Testis (tissue), 2 donors: ENCODE measurements around the gene TRIM74.
"Not testable (repeated sequence)": the region's sequence is repeated elsewhere in the genome, so short reads cannot be mapped to it uniquely, and the experiment has no call there.

Source experiments
- CTCF ChIP-seq, 3 experiments: fragments of 450-650 bp in 2 of 3; fragments of 200-600 bp in 1 of 3; sonication (generic) in 1 of 3; IDR thresholded peaks; one replicate each; pipeline ENCODE4 v1.5.1; 2016 to 2019; ENCODE audit warnings: antibody characterized with exemption in 3 of 3, mild to moderate bottlenecking in 2 of 3, moderate library complexity in 1 of 3
- POLR2A ChIP-seq: fragments of 450-650 bp; IDR thresholded peaks from one replicate; pipeline ENCODE4 v1.6.1; 2017; ENCODE audit warnings: antibody characterized with exemption, mild to moderate bottlenecking, moderate library complexity

- TF ChIP-seq CTCF (IDR thresholded peaks at IDR 0.05); POLR2A: not testable (repeated sequence)
Observed at GRCh38 chr7:72965186-72965975, 3.9 kb downstream of the TRIM74 start.
